HG03060 (cell line): ENCODE results near the gene IL31.

Source experiments
- ATAC-seq: cut with Tn5 transposase; IDR thresholded peaks from one replicate; pipeline ENCODE4 v1.9.1; 2021; ENCODE audit warnings: low read depth, moderate number of reproducible peaks; ENCODE audit not compliant: unreplicated experiment

IL31 gene

DNA sequence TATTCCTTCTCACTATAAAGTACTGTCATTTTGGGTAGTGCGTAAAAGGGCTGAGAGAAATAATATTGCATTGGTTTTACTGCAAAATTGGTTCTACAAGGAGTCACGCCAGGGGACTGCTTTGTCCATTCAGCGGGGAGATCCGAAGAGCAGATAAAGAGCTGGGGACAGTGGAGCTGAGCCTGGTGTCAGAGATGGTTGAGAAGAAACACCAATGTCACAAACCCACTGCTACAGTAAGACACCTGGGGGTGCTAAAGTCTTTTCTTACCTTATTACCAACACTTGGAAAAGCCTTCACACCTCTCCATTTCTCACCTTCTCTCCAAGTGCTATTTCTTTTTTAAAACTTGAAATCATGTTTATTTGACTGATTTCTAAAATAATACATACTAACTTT is 14.1 kb downstream of the IL31 start:
- ATAC-seq, result no peak

GRCh38 chr12:122158700-122159285 is 15.2 kb downstream of the IL31 start:
- no peak for ATAC-seq

- ATAC-seq, result no peak
These were observed 18.3 kb downstream of the IL31 start for GRCh38 chr12:122155705-122156104.

- ATAC-seq, result no peak
These were observed 21.3 kb downstream of the IL31 start for GRCh38 chr12:122152754-122153153.

- ATAC-seq, result no peak
These were observed 23.8 kb downstream of the IL31 start for GRCh38 chr12:122150127-122150681.

DNA sequence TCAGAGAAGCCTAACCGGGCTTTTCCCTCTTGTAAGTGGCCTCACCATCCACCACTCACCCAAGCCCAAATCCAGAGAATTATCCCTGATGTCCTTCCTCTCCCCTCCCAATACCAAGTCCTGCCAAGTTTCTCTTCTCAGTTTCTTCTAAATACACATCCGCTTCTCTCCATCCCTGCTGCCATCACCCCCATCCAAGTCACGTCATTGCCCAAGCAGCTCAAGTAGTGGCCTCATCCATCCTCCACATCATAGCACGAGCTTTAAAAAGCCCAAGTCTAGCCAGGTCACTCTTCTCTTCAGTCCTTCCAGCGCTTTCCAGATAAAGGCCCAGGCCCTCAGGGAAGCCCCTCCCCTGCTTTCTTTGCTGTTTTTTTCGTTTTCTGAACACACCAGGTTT is 25.4 kb downstream of the IL31 start:
- no peak for ATAC-seq

- ATAC-seq, result no peak
These were observed 26.3 kb downstream of the IL31 start for GRCh38 chr12:122147514-122148290.

DNA sequence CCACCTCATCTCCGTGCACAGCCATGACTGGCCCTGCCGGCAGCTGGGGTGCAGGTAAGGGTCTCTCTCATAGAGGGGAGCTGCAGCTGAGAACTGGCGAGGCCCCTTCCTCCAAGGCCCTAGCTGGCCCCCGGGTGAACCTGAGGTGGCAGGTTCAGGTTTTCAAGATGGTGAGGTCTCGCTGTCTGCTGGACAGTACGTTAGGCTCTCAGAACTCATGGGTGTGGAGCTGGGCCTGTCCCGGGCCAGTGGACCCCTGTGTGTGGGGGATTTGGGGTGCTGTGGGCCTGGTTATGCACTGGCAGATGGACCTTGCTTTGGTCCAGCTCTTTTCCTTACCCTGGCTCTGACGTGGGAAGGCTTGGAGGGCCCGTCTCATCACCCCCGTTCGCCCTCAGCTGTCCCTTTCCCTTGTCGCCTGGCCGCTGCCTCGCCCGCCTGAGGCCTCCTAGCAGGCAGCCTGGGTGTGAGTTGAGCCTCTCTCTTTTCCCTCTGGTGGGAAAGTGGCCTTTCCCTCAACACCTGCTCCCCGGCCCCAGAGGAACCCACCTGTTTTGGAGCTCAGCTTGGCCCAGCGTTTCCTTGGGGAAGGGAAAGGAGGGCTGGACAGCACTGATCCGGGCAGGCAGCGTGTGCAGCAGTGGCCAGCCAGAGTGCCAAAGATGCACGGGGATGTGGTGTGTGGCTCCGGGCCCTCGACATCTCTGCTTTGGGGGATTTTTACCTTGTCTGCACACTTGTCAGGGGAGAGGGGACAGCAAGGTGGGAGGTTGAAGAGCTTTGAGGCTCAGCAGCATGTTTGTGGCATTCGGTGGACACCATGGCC is 28.3 kb downstream of the IL31 start:
- no peak for ATAC-seq

- ATAC-seq, result no peak
These were observed 29.1 kb downstream of the IL31 start for GRCh38 chr12:122144885-122145284.

DNA sequence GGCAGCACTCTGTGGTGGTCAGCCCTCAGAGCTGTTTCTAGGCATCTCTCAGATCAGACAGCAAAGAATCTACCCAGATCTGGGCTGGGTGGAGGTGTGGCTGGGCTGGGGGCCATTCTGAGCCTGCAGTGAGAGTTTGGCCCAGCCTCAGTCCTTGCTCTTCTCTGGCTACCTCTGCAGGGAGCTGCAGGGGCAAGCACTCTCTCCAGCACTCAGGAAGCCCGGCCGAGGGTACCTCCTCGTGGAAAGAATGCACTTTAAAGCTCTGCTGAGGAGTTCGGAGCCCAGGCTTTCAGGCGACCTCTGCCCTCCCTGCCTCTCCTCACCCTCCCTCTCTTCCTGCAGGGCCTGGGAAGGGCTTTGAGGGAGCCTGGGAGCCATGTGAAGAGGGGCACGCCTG is 31.2 kb downstream of the IL31 start:
- no peak for ATAC-seq

GRCh38 chr12:122141911-122142725 is 31.9 kb downstream of the IL31 start:
- ATAC-seq, result no peak

DNA sequence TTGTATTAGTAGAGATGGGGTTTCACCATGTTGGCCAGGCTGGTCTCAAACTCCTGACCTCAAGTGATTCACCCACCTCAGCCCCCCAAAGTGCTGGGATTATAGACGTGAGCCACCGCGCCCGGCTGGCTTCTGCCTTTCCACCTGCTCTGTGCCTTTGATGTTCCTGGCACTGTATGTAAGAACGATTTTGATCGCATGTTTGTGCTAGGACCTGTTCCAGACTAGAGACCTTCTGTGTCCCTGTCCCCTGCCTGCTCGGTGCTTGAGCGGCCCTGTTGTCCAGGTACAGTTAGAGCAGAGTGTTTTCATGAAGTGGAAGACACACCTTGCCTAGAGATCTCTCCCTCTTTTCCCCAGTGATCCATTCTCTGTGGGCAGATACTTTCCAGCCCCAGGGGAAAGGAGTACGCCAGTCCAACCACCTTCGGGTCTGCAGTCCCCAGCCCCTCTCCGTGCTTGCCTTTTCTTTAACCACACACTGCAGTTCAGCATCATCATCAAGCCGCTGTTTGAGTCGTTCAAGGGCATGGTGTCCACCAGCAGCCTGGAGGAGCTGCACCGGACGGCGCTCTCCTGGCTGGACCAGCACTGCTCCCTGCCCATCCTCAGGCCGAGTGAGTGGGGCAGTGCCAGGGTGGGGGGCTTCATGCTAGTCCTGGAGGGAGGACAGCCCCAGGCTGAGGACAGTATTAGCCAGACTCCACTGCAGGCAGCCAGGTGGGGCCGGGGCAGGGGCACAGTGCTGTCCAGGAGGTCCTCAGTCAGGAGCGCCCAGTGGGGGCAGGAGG is 33.4 kb downstream of the IL31 start:
- ATAC-seq, result no peak

DNA sequence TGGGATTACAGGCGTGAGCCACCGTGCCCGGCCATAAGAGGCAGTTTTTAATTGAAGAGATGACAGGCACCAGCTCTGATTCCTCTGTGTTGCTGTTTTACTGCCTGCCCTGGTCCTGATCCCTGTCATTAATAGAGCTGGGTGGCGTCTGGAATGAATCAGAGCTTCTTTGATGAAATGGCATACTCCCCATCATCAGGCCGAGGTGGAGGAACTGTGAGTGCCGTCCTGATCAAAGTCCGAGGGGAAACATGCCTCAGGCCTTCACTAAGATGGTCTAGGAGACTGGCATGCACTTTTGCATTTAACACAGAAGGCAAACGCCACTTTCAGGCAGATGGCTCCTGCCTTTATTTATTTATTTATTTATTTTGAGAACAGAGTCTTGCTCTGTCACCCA is 34.1 kb downstream of the IL31 start:
- no peak for ATAC-seq

GRCh38 chr12:122139266-122139665 is 34.8 kb downstream of the IL31 start:
- no peak for ATAC-seq

GRCh38 chr12:122138616-122139015 is 35.4 kb downstream of the IL31 start:
- ATAC-seq, result no peak

DNA sequence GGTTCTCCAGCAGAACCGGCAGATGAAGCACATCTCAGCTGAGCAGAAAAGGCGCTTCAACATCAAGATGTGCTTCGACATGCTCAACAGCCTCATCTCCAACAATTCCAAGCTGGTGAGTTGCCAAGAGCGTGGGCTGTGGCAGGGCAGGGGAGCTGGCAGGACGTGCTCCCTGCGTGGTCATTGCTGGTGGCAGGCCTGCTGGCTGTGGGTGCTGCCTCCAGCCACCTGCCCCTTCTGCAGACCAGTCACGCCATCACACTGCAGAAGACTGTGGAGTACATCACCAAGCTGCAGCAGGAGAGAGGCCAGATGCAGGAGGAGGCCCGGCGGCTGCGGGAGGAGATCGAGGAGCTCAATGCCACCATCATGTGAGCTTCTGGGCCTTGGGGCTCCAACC is 35.8 kb downstream of the IL31 start:
- ATAC-seq, result no peak

- ATAC-seq, result no peak
These were observed 36.3 kb downstream of the IL31 start for GRCh38 chr12:122137681-122138080.

- ATAC-seq, result no peak
These were observed 36.8 kb downstream of the IL31 start for GRCh38 chr12:122137229-122137628.

DNA sequence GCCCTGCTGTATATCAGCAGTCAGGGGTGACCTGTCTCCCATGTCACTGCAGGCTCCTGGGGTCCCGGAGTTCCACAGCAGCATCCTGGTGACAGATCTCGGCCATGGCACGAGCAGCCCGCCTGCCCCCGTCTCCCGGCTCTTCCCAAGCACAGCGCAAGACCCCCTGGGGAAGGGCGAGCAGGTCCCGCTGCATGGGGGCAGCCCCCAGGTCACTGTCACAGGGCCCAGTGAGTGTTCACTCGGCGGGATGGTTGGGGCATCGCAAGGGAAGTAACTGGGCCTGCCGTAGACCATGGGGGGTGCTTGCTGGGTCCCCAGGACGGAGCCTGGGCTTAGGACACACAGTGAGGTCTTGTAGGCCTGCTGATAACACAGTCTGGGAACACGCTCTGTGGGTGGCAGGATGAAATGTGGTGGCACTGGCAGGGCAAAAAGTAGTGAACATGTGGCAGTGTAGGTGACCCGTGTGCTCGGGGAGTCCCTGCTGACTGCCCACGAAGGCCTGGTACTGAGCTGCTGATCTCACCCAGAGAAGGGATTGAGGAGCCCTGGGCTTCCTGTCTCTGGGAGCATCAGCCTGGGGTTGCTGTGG is 38.5 kb downstream of the IL31 start:
- ATAC-seq, result no peak
